ENCODE measurements around the gene RAP2C.
A peak's percentile ranks its signal among the peaks of the same experiment; 100 is the strongest.

The RAP2C gene

DNA sequence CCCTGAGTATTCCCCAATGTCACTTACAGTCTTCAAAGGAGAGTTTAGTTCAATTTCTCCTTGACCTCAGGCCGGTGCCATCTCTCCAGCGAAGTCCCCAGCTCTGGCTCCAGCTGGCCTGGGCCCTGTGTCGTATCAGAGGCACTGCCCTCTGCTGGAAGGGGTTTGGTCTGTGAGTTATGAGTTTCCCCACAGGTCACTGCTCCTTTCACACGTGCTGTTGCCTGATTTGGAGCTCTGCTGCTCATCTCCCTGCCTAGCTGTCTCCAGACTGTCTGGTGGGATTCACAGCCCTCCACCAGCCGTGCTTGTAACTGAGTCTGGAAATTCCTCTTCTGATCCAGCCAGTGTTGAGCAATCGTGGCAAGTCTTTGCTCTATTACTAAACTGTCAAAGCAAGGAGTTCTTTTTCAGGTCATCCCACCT is at the start of gene RAP2C:
TSS of gene RAP2C (minus strand) at position 105 of the 426 bp plus-strand sequence. CDS start 2,179 bp downstream, outside the sequence.
- DNase-seq (ENCODE audit: low read depth, low spot score), result peak; percentile 71

DNA sequence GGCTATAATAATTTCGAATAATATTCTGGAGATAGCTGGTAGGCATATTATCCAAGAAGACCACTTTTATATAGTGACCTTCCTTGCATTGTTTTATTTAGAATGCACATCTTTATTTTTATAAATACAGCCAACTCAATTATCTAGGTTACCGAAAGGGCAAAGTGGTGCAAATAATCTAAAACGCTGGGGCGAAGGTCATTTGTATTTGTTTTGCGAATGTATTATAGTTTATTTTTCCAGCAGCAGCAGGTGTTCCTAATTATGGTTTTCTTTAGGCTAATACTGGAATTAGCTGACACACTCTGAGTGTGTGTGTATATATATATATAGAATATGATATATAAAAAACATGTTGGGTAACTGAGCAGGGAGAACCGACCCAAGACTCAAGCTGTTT is 48.1 kb upstream of the RAP2C start:
- no peak for DNase-seq (ENCODE audit: low read depth, low spot score)

DNA sequence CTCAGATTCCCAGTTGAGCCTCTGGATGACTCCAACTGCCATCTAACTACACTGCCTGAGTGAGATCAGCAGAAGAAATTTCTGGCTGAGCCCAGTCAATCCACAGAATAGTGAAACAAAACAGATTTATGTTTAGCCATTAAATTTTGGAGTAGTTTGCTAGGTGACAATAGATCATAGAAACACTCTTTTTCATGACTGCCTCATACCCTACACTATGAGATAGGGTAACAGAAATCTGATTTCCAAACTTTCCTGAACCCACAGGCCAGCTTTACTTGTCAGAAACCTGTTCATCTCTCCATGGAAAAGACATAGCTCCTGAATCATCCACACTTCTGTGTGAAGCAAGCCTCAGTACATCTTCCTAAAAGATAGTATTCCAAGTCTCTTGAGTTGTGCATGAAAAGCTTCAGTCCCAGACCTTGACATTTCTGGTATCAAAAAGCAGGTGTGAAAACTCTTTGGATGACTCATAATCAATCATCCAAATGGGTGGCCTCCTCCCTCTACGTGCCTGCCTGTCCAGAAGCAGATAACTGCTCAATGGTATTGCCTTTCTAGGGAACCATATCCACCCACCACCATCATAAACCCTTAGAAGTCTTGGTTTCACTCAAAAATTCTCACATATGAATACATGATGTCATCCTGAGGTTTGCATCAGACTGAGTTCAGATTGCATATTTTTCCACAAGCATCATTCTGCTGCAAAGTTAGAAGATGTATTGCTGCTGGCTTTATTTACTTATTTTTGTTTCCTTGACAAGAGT is 47.5 kb upstream of the RAP2C start:
- DNase-seq (ENCODE audit: low read depth, low spot score), result peak; percentile 5

DNA sequence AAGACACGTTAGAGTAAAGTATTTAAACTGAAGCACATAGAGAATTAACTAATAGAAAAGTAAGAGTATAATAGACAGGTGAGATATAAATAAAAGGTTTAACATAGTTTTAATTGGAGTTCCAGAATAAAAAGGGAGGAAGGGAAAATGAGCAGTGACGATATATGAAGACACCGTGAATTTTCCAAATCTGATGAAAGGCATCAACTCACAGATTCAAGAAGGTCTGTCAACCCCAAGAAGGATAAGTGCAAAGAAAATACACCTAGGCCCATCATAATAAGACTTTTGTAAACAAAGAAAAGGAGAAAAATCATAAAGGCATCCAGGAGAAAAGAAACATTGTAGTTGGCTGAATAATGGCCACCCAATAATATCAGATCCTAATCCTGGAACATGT is 43.9 kb upstream of the RAP2C start:
- no peak for DNase-seq (ENCODE audit: low read depth, low spot score)

DNA sequence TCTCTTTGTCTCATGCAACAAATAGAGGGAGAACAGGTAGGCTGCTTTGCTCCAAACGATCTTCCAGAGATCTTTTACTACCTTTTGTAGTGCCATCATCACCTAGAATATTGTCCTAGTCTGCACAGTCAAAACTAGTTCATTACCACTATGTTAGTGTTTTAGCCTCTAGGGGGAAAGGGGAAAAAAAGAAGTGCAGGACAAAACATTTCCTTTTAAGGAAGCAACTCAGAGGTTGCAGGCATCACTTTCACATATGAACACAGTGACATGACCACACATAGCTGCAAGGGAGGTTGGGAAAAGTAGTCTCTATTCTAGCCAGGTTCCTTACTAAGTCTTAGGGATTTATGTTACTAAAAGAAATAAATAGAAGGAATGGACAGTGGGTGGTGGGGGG is 39.3 kb upstream of the RAP2C start:
- DNase-seq (ENCODE audit: low read depth, low spot score), result no peak

DNA sequence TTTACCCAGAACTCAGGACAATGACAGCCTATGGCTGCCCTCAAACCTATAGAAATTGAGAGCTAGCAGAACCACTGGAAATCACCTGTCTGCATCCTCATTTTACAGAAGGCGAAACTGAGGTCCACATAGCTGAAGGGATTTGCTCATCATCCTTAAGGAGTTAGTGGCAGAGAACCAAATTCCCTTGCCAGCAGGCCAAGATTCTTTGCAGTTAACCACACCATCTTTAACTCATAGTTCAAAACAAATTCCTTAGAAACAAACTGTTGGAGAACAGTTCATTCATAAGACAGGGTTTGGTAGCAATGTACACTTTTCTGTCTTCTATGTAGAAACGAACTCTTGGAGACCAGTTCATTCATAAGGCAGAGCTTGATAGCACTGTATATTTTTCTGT is 37.9 kb upstream of the RAP2C start:
- peak; percentile 56 for DNase-seq (ENCODE audit: low read depth, low spot score)

DNA sequence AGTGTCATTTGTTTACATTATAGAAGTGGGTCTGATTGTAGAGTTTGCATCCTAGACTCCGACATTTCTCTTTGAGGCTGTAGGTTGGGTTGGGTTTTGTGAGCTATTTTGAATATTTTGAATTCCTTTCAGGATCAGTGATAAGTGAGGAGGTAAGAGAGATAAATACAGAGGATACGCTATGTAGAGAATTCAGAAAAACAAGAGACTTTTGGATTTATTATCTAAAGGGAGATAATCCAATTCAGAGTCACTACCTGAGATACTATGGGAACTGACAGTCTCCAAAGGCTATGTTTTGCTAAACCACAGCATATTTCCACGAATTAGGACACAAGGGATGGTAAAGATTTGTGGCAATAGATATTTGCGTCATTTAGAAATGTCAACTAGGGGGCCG is 16.9 kb upstream of the RAP2C start:
- no peak for DNase-seq (ENCODE audit: low read depth, low spot score)

DNA sequence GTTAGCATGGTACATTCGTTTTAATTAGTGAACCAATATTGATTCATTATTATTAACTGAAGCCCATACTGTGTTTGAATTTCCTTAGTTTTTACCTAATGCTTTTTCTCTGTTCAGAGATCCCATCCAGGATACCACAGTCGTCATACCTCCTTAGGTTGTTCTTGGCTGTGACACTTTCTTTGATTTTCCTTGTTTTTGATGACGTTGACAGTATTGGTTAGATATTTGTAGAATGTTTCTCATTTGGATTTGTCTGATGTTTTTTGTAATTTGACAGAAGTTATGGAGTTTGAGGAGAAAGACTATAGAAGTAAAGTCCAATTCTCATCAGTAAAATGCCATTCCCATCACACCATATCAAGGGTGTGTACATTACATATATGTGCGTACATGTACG is 16.2 kb upstream of the RAP2C start:
- DNase-seq (ENCODE audit: low read depth, low spot score), result no peak

DNA sequence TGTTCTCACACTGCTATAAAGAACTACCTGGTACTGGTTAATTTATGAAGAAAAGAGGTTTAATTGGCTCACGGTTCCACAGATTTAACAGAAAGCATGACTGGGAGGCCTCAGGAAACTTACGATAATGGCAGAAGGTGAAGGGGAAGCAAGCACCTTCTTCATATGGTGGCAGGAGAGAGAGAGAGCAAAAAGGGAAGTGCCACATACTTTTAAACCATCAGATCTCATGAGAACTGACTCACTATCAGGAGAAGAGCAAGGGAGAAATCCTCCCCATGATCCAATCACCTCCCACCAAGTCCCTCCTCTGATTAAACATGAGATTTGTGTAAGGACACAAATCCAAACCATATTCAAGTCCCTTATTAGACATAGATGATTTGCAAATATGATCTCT is 12.3 kb upstream of the RAP2C start:
- DNase-seq (ENCODE audit: low read depth, low spot score), result no peak

DNA sequence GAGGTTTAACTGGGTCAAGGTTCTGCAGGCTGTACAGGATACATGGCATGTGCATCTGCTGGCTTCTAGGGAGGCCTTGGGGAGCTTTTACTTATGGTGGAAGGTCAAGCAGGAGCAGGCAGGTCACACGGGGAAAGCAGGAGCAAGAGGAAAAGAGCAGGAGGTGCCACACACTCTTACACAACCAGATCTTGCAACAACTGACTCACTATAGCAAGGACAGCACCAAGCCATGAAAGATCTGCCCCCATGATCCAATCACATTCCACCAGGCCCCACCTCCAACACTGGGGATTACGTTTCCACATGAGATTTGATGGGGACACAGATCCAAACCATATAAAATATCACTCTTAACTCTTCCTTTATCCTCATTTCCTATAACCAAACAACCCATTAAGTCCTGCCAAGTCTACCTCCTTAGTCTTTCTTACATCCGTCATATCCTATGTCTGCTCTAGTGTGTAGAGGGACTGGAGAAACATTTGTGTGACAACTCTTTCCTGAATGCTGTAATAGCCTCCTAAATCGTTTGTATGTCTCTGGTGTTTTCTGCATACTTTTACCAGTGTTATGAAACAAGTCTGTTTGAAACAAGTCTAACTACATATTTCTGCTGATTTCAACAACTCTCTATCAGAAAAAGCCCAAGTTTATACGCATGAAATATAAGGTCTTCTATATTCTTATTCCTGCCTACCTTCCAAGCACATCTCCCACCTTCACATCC is 8.3 kb upstream of the RAP2C start:
- DNase-seq (ENCODE audit: low read depth, low spot score), result no peak

DNA sequence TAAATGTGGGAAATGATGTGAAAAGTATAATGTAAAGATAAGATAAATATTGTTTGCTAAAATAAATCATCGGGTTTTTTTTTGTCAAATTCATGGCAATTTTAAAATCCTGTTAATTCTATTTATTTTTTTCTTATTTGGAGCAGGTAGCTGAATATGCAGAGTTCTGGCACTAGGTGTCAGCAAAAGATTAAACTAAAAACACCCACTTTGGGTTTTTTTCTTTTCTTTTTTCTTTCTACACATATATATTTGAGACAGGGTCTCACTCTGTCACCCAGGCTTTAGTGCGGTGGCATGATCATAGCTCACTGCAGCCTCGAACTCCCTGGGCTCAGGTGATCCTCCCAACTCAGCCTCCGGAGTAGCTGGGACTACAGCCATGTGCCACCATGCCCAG is 6.9 kb upstream of the RAP2C start:
- DNase-seq (ENCODE audit: low read depth, low spot score), result peak; percentile 10

DNA sequence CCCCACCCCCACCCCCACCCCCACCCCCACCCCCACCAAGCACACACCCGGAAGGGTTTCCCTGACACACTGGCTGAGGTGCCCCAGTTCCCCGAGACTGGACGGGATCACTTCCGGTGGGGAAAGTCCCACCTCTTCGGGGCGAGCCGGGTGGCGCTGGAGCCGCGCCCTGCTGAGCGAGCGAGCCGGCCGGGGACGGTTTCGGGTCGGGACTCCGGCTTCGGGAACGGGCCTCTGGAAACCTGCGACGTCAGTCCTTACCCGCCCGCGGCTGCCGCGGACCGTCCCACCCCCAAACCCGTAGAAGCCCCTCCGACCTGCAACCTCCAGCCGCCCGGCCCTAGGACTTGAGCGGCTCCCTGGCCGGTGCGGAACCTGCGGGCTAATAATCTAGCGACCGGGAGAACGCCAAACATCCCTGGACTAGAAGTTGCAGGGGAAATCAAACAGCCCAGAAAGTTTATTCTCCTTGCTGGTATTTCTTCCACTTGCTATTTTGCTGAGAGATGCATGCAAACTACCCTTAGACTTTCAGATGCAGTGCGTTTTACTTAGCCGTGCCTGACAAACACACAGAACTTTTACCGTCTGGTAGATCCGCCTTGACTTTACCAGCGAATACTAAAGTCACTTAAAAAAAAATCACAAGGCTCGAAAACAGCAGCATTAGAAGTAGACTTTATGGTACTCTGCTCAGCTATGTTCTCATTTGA is 991 bp downstream of the RAP2C start:
- peak; percentile 89 for DNase-seq (ENCODE audit: low read depth, low spot score)

DNA sequence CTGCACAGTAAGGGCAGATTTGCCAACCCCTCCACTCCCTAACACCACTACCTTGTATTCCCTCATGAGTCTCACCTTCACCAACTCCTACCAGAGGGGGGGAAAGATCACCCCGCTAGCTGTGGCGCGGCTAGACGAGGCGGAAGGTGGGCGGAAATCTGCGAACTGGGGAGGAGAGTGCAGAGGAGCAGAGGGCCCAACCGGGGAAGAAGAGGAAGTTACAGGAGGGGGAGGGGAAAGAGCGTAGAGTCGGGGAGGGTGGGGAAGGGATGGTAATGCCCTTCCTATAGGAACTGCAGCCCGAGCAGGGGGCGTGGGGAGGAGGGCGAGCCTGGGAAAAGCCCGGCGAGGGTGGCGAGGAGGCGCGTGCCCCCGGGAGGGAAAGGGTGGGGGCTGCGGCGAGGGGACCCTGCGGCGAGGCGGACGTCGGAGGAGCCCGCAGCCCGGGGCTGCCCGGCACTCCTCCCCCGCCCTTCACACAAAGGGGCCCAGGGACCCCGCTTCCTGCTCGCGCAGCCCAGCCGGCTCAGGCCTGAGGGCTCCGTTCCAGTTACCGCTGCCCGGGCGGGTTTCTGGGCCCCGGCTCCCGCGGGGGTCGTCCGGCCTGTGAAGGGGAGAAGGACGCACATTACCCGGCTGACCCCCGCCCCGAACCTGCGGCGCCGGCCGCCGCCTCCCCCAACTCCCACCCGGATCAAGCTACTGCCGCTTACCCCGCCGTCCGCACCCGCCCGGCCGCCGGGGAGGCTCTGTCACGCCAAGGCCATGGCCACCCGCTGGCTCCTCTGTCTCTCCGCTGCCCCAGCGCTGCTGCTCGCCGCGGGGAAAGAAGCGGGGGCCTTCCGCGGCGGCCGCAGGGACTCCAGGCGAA is 1.8 kb downstream of the RAP2C start:
- DNase-seq (ENCODE audit: low read depth, low spot score), result peak; percentile 76

DNA sequence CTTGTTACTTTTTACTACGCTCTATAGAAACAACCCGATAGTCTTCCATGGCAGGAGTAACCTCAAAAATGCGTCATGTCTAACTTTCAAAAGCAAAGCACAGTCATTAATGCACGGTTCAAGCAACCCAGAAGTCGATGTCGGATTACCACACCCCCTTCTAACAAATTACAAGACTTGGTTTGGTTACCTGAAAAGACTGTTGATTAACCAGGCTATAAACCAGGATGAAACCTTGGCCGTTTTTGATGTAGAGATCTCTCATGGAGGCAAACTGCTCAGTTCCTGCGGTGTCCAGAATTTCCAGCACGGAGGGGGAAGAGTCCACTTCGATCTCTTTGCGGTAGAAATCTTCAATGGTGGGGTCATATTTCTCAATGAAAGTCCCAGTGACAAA is 2.4 kb downstream of the RAP2C start:
- DNase-seq (ENCODE audit: low read depth, low spot score), result peak; percentile 38

DNA sequence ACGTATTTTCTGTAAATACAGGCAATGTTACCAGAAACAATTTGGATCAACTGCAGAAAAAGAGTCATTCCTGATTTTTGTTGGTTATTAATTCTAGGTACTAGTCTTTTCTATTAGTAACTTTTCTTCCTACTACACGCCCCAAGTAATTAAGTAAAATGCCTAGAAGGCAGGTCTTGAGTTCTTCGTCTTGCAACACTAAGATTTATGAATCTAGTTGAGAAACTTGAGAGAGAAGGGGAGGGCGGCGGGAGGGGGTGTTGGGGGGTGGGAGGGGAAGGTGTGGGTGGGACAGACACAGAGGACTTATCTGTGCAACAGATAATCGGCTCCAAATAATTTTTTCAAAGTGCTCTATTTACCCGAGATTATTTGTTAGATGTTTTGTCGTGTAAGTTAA is 3.0 kb downstream of the RAP2C start:
- DNase-seq (ENCODE audit: low read depth, low spot score), result no peak

DNA sequence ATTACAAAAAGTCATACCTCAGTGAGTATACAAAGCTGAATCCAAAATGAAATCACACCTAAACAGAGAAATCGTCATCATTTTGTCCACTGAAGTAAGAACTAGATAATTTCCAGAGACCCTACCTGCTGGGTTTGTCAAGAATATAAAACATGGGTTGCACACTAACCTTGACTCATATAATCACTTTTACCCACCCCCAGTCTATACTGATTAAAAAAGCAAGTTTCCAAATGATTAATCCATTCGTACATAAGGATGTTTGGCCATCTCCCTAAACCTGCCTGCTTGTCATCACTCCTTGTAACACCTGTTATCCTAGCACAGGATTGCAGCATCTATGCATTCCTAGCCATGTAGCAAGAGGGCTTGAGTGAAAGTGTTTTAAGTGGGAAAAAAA is 4.7 kb downstream of the RAP2C start:
- no peak for DNase-seq (ENCODE audit: low read depth, low spot score)

DNA sequence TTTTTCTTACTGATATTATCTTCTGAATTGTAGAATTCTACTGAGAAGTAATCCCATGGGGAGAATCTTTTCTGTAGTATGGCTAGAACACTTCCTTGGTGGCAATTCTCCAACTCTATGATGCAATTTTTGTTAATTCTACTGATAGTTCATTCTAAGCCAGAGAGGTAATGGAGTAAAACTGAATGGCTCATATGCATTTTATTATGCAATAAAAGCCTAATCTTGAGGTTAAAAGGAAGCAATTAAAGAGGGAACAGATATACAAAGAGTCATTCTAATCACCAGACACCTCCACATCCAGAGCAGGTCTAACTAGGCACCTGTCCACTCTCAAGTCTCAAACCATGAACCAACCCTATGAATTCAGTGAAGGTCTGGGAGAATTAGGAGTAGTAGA is 9.7 kb downstream of the RAP2C start:
- peak; percentile 1 for DNase-seq (ENCODE audit: low read depth, low spot score)

DNA sequence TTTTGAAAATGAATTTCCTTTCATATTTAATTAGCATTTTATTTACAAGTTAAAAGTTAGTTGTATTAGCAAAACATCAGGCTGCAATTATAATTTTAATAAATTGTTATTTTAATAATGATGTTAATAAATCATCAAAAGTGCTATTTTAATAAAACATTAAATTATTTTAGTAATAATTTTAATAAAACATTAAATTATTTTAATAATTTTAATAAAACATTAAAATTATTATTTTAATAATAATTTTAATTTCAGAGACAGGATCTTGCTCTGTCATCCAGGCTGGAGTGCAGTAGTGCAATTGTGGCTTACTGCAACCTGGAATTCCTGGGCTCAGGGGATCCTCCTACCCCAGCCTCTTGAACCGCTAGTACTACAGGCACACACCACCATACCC is 10.8 kb downstream of the RAP2C start:
- DNase-seq (ENCODE audit: low read depth, low spot score), result no peak

DNA sequence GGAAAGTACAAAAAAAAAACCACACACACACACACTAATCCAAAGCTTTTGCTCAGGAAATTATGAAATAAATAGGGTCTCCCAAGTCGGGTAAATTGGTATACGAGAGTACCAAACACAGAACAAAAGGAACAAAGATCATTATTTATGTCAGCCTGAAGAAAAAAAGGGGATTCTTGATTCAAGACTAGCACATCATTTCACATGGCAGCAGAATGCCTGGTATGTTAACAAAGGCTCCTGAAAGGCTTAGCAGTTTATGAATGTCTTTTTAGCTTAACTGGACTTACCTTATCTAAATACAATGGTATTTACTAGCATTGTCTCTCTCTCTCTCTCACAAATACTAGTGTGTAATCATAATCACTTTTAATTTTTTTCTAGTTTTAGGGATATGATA is 11.3 kb downstream of the RAP2C start:
- no peak for DNase-seq (ENCODE audit: low read depth, low spot score)

DNA sequence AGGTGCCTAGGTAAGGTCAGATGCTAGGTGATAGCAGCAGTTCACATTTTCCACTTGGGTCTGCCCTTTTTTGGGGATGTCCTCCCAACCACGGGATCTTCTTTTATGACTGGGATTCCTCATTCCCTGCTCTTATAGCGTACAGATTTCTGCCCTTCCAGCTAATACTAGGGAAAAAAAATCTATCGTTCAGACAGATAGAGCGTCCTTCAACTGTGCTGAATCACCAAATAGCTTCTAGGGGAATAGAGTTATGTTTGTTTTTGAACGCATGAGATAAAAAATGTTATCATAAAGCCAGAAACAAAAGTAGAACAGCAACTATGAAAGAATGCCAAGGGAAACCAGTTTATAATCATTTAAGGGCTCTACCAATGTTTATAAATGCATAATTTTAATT is 13.0 kb downstream of the RAP2C start:
- DNase-seq (ENCODE audit: low read depth, low spot score), result no peak

DNA sequence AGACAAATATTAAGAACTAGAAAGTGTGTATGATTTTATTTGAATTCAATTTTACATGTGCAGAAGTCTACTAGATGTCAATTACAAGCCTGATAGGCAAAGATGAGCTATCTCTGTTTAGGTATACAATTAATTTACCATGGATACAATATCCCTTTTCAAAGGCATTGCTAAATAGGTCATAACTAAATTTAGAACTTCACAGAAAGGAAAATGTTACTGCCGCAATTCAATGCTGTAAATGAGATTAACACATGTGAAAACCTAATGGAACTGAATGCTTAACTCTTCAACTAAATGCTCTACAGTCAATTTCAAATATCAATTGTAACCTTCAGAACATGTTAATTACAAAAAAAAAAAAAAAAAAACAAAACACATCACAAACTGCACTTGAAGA is 14.6 kb downstream of the RAP2C start:
- DNase-seq (ENCODE audit: low read depth, low spot score), result no peak

DNA sequence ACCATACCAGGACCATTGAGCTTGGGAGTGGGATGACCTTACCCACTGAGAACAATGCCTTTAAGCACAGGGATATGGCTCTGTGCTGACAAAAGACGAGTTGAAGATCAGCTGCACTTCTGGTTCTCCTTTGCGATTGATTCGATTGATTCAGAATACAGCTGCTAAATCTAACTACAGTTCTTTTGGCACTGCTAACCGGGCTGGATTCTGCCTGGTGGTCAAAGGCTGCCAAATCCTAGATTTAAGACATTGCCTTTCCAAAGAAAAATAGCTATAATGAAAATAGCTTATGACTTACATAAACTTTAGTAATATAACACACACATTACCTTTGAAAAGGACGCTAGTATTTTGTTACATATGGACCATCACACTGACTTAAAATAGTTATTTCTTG is 18.3 kb downstream of the RAP2C start:
- DNase-seq (ENCODE audit: low read depth, low spot score), result no peak
